Uterus (tissue), 2 donors: Measurements from ENCODE around the gene PEA15.

ENCODE experiments used
- CTCF ChIP-seq, 4 experiments: fragments of 200-600 bp in 2 of 4; fragments of 450-650 bp in 2 of 4; sonication (generic) in 2 of 4; IDR thresholded peaks; one replicate each; pipeline ENCODE4 v1.5.1; 2016 to 2019; ENCODE audit warnings: antibody characterized with exemption in 4 of 4, mild to moderate bottlenecking in 2 of 4, moderate library complexity in 1 of 4
- POLR2A ChIP-seq, 2 donors: fragments of 450-650 bp; IDR thresholded peaks; one replicate each; pipeline ENCODE4 v1.6.1; 2016; ENCODE audit warnings: antibody characterized with exemption in 2 of 2, mild to moderate bottlenecking in 1 of 2, moderate library complexity in 1 of 2

- no peak for TF ChIP-seq CTCF (IDR thresholded peaks at IDR 0.05)
- no peak for TF ChIP-seq POLR2A (IDR thresholded peaks at IDR 0.05)
Measured at GRCh38 chr1:160163615-160164014, 41.6 kb upstream of the PEA15 start.
